Neural cell (in vitro differentiated cells): ENCODE data around the gene OFD1. TPM values are rescaled to one million over a fixed set of nuclear protein-coding genes. Genes with fewer than 3 reads are reported as not detected.

Experiments used
- H2AFZ ChIP-seq: fragments of 200-600, 300-800 bp; sonication (generic), shearing (Covaris generic); 2 replicates; pipeline ENCODE4 v1.6.0; 2014; ENCODE audit warnings: low read depth, mild to moderate bottlenecking, antibody characterized with exemption, low read length, moderate library complexity
- H3F3A ChIP-seq: fragments of 200-600 bp; shearing (Covaris generic); 2 replicates; pipeline ENCODE4 v1.6.1; 2016; ENCODE audit warnings: mild to moderate bottlenecking, moderate library complexity, mixed read lengths, antibody characterized with exemption, low read length; ENCODE audit not compliant: insufficient read depth, poor library complexity, severe bottlenecking
- H3K27ac ChIP-seq: fragments of 200-600, 300-800 bp; sonication (generic), shearing (Covaris generic); 2 replicates; pipeline ENCODE4 v1.5.1; 2014; ENCODE audit warnings: mild to moderate bottlenecking, low read length, moderate library complexity
- H3K27me3 ChIP-seq: fragments of 300-800, 200-600 bp; sonication (generic), shearing (Covaris generic); 2 replicates; pipeline ENCODE4 v1.6.0; 2014; ENCODE audit warnings: mild to moderate bottlenecking, low read depth, low read length, moderate library complexity; ENCODE audit not compliant: insufficient read depth
- H3K36me3 ChIP-seq: fragments of 300-800, 200-600 bp; sonication (generic), shearing (Covaris generic); 2 replicates; pipeline ENCODE4 v1.5.1; 2014; ENCODE audit warnings: mild to moderate bottlenecking, antibody characterized with exemption, low read length, moderate library complexity; ENCODE audit not compliant: insufficient read depth
- H3K4me2 ChIP-seq: fragments of 300-800, 200-600 bp; sonication (generic), shearing (Covaris generic); 2 replicates; pipeline ENCODE4 v1.6.0; 2014; ENCODE audit warnings: mild to moderate bottlenecking, low read length
- H3K4me3 ChIP-seq: fragments of 300-800, 200-600 bp; sonication (generic), shearing (Covaris generic); 2 replicates; pipeline ENCODE4 v1.5.1; 2014; ENCODE audit warnings: mild to moderate bottlenecking, low read length, moderate library complexity
- H3K79me2 ChIP-seq: fragments of 200-600 bp; shearing (Covaris generic); replicated peaks from 2 replicates; pipeline ENCODE4 v1.6.0; 2014; ENCODE audit warnings: mild to moderate bottlenecking, low read length, moderate library complexity; ENCODE audit not compliant: insufficient read depth
- H3K9ac ChIP-seq: fragments of 300-800, 200-600 bp; sonication (generic), shearing (Covaris generic); 2 replicates; pipeline ENCODE4 v1.6.1; 2016; ENCODE audit warnings: mild to moderate bottlenecking, low read length, mixed read lengths
- H3K9me2 ChIP-seq: fragments of 200-600 bp; shearing (Covaris generic); 2 replicates; pipeline ENCODE4 v1.6.1; 2016; ENCODE audit warnings: mild to moderate bottlenecking, low read length, mixed read lengths; ENCODE audit not compliant: insufficient read depth
- H3K9me3 ChIP-seq: fragments of 200-600, 300-800 bp; sonication (generic), shearing (Covaris generic); 2 replicates; pipeline ENCODE4 v1.6.1; 2016; ENCODE audit warnings: mild to moderate bottlenecking, mixed run types, low read length, moderate library complexity, mixed read lengths
- H4K20me1 ChIP-seq: fragments of 200-600 bp; shearing (Covaris generic); 2 replicates; pipeline ENCODE4 v1.6.1; 2016; ENCODE audit warnings: mild to moderate bottlenecking, mixed run types; ENCODE audit not compliant: insufficient read depth
- CTCF ChIP-seq: fragments of 450-650 bp; IDR thresholded peaks from 2 replicates; pipeline ENCODE4 v1.5.1; 2014; ENCODE audit warnings: antibody characterized with exemption, mild to moderate bottlenecking, moderate library complexity; ENCODE audit not compliant: poor library complexity, severe bottlenecking
- EP300 ChIP-seq: fragments of 450-650 bp; conservative IDR thresholded peaks from 2 replicates; pipeline ENCODE4 v1.6.1; 2014; ENCODE audit warnings: antibody characterized with exemption, mild to moderate bottlenecking, moderate library complexity; ENCODE audit not compliant: poor library complexity, severe bottlenecking
- EZH2 ChIP-seq: fragments of 200-600, 300-800 bp; shearing (Covaris generic), sonication (generic); IDR thresholded peaks from 2 replicates; pipeline ENCODE4 v1.6.1; 2014; ENCODE audit warnings: antibody characterized with exemption, low read length, borderline replicate concordance, mild to moderate bottlenecking; ENCODE audit not compliant: insufficient read depth, poor library complexity, severe bottlenecking
- MXI1 ChIP-seq: fragments of 450-650 bp; conservative IDR thresholded peaks from 2 replicates; pipeline ENCODE4 v1.6.1; 2014; ENCODE audit warnings: antibody characterized with exemption, mild to moderate bottlenecking; ENCODE audit not compliant: poor library complexity, severe bottlenecking
- POLR2AphosphoS5 ChIP-seq: IDR thresholded peaks from 2 replicates; pipeline ENCODE4 v1.6.1; 2012
- RAD21 ChIP-seq: fragments of 450-650 bp; conservative IDR thresholded peaks from 2 replicates; pipeline ENCODE4 v1.6.1; 2014; ENCODE audit warnings: antibody characterized with exemption, mild to moderate bottlenecking, moderate library complexity
- SMC3 ChIP-seq: fragments of 450-650 bp; conservative IDR thresholded peaks from 2 replicates; pipeline ENCODE4 v1.6.1; 2014; ENCODE audit warnings: antibody characterized with exemption, mild to moderate bottlenecking, moderate library complexity; ENCODE audit not compliant: poor library complexity
- TAF1 ChIP-seq: IDR thresholded peaks from 2 replicates; pipeline ENCODE4 v1.6.1; 2012; ENCODE audit warnings: low read depth
- polyA plus RNA-seq: library from polyadenylated mRNA; depleted of rRNA; stranded (reverse); fragments of >200 nt; gene quantifications from 2 replicates; pipeline ENCODE4 v1.2.3, GENCODE V29; 2014
- TF ChIP-seq, protein P1 (sequence below): IDR thresholded peaks from 2 replicates; pipeline ENCODE4 v1.6.1; 2012; ENCODE audit warnings: borderline replicate concordance

OFD1 gene
- polyA plus RNA-seq, 1 donor from 2014 or later = 35.1 TPM

- Histone ChIP-seq H3K79me2 (no peaks in the 10 kb centered on the region), H3K36me3 (no peaks in the 10 kb centered on the region), H4K20me1 (no peaks in the 10 kb centered on the region), H3K4me3 (no peak overlapping the region), H3K9ac (no peak overlapping the region), H3K27me3 (no peaks in the 10 kb centered on the region), H3F3A (no peaks in the 10 kb centered on the region), H2AFZ (no peak overlapping the region), H3K9me3 (no peaks in the 10 kb centered on the region), H3K9me2 (no peaks in the 10 kb centered on the region), H3K4me2 (no peak overlapping the region), H3K27ac (no peak overlapping the region)
- TF ChIP-seq, protein P1, sequence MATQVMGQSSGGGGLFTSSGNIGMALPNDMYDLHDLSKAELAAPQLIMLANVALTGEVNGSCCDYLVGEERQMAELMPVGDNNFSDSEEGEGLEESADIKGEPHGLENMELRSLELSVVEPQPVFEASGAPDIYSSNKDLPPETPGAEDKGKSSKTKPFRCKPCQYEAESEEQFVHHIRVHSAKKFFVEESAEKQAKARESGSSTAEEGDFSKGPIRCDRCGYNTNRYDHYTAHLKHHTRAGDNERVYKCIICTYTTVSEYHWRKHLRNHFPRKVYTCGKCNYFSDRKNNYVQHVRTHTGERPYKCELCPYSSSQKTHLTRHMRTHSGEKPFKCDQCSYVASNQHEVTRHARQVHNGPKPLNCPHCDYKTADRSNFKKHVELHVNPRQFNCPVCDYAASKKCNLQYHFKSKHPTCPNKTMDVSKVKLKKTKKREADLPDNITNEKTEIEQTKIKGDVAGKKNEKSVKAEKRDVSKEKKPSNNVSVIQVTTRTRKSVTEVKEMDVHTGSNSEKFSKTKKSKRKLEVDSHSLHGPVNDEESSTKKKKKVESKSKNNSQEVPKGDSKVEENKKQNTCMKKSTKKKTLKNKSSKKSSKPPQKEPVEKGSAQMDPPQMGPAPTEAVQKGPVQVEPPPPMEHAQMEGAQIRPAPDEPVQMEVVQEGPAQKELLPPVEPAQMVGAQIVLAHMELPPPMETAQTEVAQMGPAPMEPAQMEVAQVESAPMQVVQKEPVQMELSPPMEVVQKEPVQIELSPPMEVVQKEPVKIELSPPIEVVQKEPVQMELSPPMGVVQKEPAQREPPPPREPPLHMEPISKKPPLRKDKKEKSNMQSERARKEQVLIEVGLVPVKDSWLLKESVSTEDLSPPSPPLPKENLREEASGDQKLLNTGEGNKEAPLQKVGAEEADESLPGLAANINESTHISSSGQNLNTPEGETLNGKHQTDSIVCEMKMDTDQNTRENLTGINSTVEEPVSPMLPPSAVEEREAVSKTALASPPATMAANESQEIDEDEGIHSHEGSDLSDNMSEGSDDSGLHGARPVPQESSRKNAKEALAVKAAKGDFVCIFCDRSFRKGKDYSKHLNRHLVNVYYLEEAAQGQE = no peak
Observed at GRCh38 chrX:13756381-13756780, 21.8 kb downstream of the OFD1 start.

GRCh38 chrX:13759152-13759718, 24.7 kb downstream of the OFD1 start:
- no peak for TF ChIP-seq CTCF
- TF ChIP-seq, protein P1 = no peak
- TF ChIP-seq SMC3 = no peak
- no peak for TF ChIP-seq TAF1
- TF ChIP-seq MXI1 = no peak
- TF ChIP-seq EZH2 = no peak
- TF ChIP-seq POLR2AphosphoS5 = no peak
- TF ChIP-seq EP300 = no peak
- no peak for TF ChIP-seq RAD21
- no peaks in the 10 kb centered on the region for H3K27me3 ChIP-seq
- no peaks in the 10 kb centered on the region for H3K9me2 ChIP-seq
- no peak overlapping the region for H3K27ac ChIP-seq
- H3K79me2 ChIP-seq = no peaks in the 10 kb centered on the region
- no peaks in the 10 kb centered on the region for H4K20me1 ChIP-seq
- H2AFZ ChIP-seq = no peak overlapping the region
- no peak overlapping the region for H3K4me3 ChIP-seq
- H3K9me3 ChIP-seq = no peaks in the 10 kb centered on the region
- no peak overlapping the region for H3K9ac ChIP-seq
- no peaks in the 10 kb centered on the region for H3K36me3 ChIP-seq
- no peaks in the 10 kb centered on the region for H3F3A ChIP-seq
- no peak overlapping the region for H3K4me2 ChIP-seq
